GM12878 (cell line): ENCODE results near the gene DCST1. TPM values are rescaled to one million over a fixed set of nuclear protein-coding genes. Genes with fewer than 3 reads are reported as not detected.

Experiments used
- ATAC-seq: fragments of 200-7000 bp; cut with Tn5 transposase; 3 replicates; pipeline ENCODE4 v1.9.1; 2020; ENCODE audit warnings: mild to moderate bottlenecking, moderate library complexity
- BruUV-seq: library from RNA; stranded (reverse); fragments of 400-500 nt; replicated peaks from 2 replicates; lab custom pipeline; 2021; lab: Mats Ljungman, UMichigan
- CTCF ChIA-PET: fragments of 300-600 bp; sonication (Branson Sonifier 250); formaldehyde crosslinking; extraction: SDS; loops from one replicate; lab custom pipeline; 2021; ENCODE audit warnings: inconsistent platforms; lab: Yijun Ruan, JAX
- POLR2A ChIA-PET: fragments of 350-600 bp; formaldehyde crosslinking; extraction: SDS; loops from one replicate; lab custom pipeline; 2021; ENCODE audit warnings: inconsistent platforms; lab: Charles Lee
- RAD21 ChIA-PET: fragments of 300-600 bp; sonication (Branson Sonifier 250); formaldehyde crosslinking; loops from one replicate; lab custom pipeline; 2023; ENCODE audit warnings: antibody characterized with exemption; ENCODE audit not compliant: unreplicated experiment; lab: Charles Lee
- SMC1A ChIA-PET: fragments of 300-600 bp; sonication (Branson Sonifier 250); formaldehyde crosslinking; loops from one replicate; lab custom pipeline; 2023; ENCODE audit not compliant: unreplicated experiment, uncharacterized antibody; lab: Charles Lee
- DNase-seq: peaks from one replicate; pipeline ENCODE4 v3.0.0-alpha.2; 2011; ENCODE audit warnings: low read depth, low spot score
- FAIRE-seq: peaks from 3 replicates; lab custom pipeline; 2011; peaks lifted over from hg19 to GRCh38; lab: Jason Lieb, UNC
- H2AFZ ChIP-seq: 2 replicates; pipeline ENCODE4 v1.6.0; 2011; ENCODE audit warnings: low read depth, low read length, control low read depth; ENCODE audit not compliant: control insufficient read depth
- H3K27ac ChIP-seq: 2 replicates; pipeline ENCODE4 v1.5.1; 2011; ENCODE audit warnings: control low read depth; ENCODE audit not compliant: control insufficient read depth, insufficient read depth
- H3K27me3 ChIP-seq, 2 experiments: replicated peaks in 1 of 2; 2 replicates each; pipeline versions ENCODE4 v1.6.0 to v1.6.1; 2011; ENCODE audit warnings: low read length in 1 of 2; ENCODE audit not compliant: control insufficient read depth in 2 of 2, insufficient read depth in 2 of 2
- H3K36me3 ChIP-seq, 2 experiments: 2 replicates each; pipeline ENCODE4 v1.5.1; 2011; ENCODE audit warnings: low read length in 1 of 2; ENCODE audit not compliant: control insufficient read depth in 2 of 2, insufficient read depth in 2 of 2
- H3K4me1 ChIP-seq: 2 replicates; pipeline ENCODE4 v1.6.1; 2011; ENCODE audit warnings: mild to moderate bottlenecking, low read length, moderate library complexity, mixed read lengths; ENCODE audit not compliant: control insufficient read depth, insufficient read depth
- H3K4me2 ChIP-seq: 2 replicates; pipeline ENCODE4 v1.6.0; 2011; ENCODE audit warnings: control low read depth; ENCODE audit not compliant: control insufficient read depth, insufficient read depth
- H3K4me3 ChIP-seq: fragments of 200-600 bp; sonication (generic); 2 replicates; pipeline ENCODE4 v1.5.1; 2016
- H3K79me2 ChIP-seq: 2 replicates; pipeline ENCODE4 v1.6.0; 2011; ENCODE audit warnings: low read length; ENCODE audit not compliant: control insufficient read depth, insufficient read depth
- H3K9ac ChIP-seq: 2 replicates; pipeline ENCODE4 v1.8.0; 2011; ENCODE audit warnings: low read length, control low read depth, mixed read lengths; ENCODE audit not compliant: control insufficient read depth, insufficient read depth
- H3K9me3 ChIP-seq: replicated peaks from 3 replicates; pipeline ENCODE4 v1.5.1; 2011; ENCODE audit warnings: mild to moderate bottlenecking, low read length; ENCODE audit not compliant: control insufficient read depth, insufficient read depth
- H4K20me1 ChIP-seq: 2 replicates; pipeline ENCODE4 v1.6.0; 2011; ENCODE audit not compliant: control insufficient read depth, insufficient read depth
- BCL11A ChIP-seq: IDR thresholded peaks from 2 replicates; pipeline ENCODE4 v1.6.1; 2011; ENCODE audit warnings: low read depth, low read length
- BCLAF1 ChIP-seq: fragments of 450-650 bp; IDR thresholded peaks from 2 replicates; pipeline ENCODE4 v1.6.1; 2017; ENCODE audit warnings: antibody characterized with exemption, mild to moderate bottlenecking, moderate library complexity
- CBFB ChIP-seq: IDR thresholded peaks from 2 replicates; pipeline ENCODE4 v1.6.1; 2016; ENCODE audit warnings: antibody characterized with exemption, low read depth
- DPF2 ChIP-seq: fragments of 450-650 bp; IDR thresholded peaks from 2 replicates; pipeline ENCODE4 v1.6.1; 2017; ENCODE audit warnings: mild to moderate bottlenecking
- EGR1 ChIP-seq, 2 experiments: IDR thresholded peaks; 1 replicate in 1 of 2; 2 replicates in 1 of 2; pipeline ENCODE4 v1.6.1; 2011 to 2012; ENCODE audit warnings: low read depth in 2 of 2, low read length in 2 of 2, borderline replicate concordance in 1 of 2, mild to moderate bottlenecking in 1 of 2, moderate library complexity in 1 of 2
- ESRRA ChIP-seq: IDR thresholded peaks from 2 replicates; pipeline ENCODE4 v1.6.1; 2012; ENCODE audit warnings: mild to moderate bottlenecking, low read length, improper control_type of control experiment
- FOXK2 ChIP-seq: fragments of 450-650 bp; IDR thresholded peaks from 2 replicates; pipeline ENCODE4 v1.6.1; 2017; ENCODE audit warnings: mild to moderate bottlenecking, moderate library complexity
- HDGF ChIP-seq: fragments of 450-650 bp; IDR thresholded peaks from 2 replicates; pipeline ENCODE4 v1.6.1; 2016; ENCODE audit warnings: antibody characterized with exemption
- IRF4 ChIP-seq: IDR thresholded peaks from 2 replicates; pipeline ENCODE4 v1.6.1; 2011; ENCODE audit warnings: low read depth, low read length
- MTA2 ChIP-seq: fragments of 450-650 bp; IDR thresholded peaks from 2 replicates; pipeline ENCODE4 v1.6.1; 2016; ENCODE audit warnings: low read depth, mild to moderate bottlenecking, moderate library complexity
- NR2F1 ChIP-seq: fragments of 450-650 bp; conservative IDR thresholded peaks from 2 replicates; pipeline ENCODE4 v1.6.1; 2017; ENCODE audit warnings: mild to moderate bottlenecking
- POLR2AphosphoS2 ChIP-seq: IDR thresholded peaks from 2 replicates; pipeline ENCODE4 v1.6.1; 2011; ENCODE audit warnings: low read depth, mild to moderate bottlenecking, low read length, improper control_type of control experiment, moderate library complexity
- RAD21 ChIP-seq: IDR thresholded peaks from 2 replicates; pipeline ENCODE4 v1.6.1; 2011; ENCODE audit warnings: mild to moderate bottlenecking, low read depth, low read length, moderate library complexity; ENCODE audit not compliant: insufficient read depth
- RELB ChIP-seq: fragments of 450-650 bp; IDR thresholded peaks from 2 replicates; pipeline ENCODE4 v1.6.1; 2017; ENCODE audit warnings: low read depth, mild to moderate bottlenecking, moderate library complexity
- RUNX3 ChIP-seq: IDR thresholded peaks from 2 replicates; pipeline ENCODE4 v1.6.1; 2012; ENCODE audit warnings: low read length, inconsistent platforms
- SMARCA5 ChIP-seq: fragments of 450-650 bp; IDR thresholded peaks from 2 replicates; pipeline ENCODE4 v1.6.1; 2017; ENCODE audit warnings: mild to moderate bottlenecking
- SMC3 ChIP-seq: IDR thresholded peaks from 2 replicates; pipeline ENCODE4 v1.6.1; 2011; ENCODE audit warnings: low read length, improper control_type of control experiment, borderline replicate concordance
- SPI1 ChIP-seq: IDR thresholded peaks from 2 replicates; pipeline ENCODE4 v1.6.1; 2011; ENCODE audit warnings: low read depth, mild to moderate bottlenecking, low read length, moderate library complexity, borderline replicate concordance; ENCODE audit not compliant: insufficient read depth
- WGBS: methylation state at CpG from one replicate; pipeline ENCODE4 v1.1.6; 2016; ENCODE audit warnings: low lambda C conversion rate; ENCODE audit not compliant: insufficient replicate concordance, insufficient coverage; ENCODE audit errors: missing lambda C conversion rate; 5-methylcytosine and 5-hydroxymethylcytosine counted together
- in situ Hi-C: fragments of 300-500 bp; cut with MboI; formaldehyde crosslinking; loops from 9 replicates; pipeline ENCODE4 v1.14.3; 2018; ENCODE audit warnings: mixed read lengths
- intact Hi-C: fragments of 100-400 bp; cut with micrococcal nuclease; formaldehyde crosslinking; loops from one replicate; pipeline ENCODE4 v1.14.2; 2022; ENCODE audit not compliant: unreplicated experiment
- polyA plus RNA-seq, 11 experiments: library from polyadenylated mRNA; depleted of rRNA in 4 of 11; unstranded in 6 of 11; stranded (reverse) in 5 of 11; fragments of >200 nt; fragmentation: Nextera tagmentation in 4 of 11; fragmentation: Illumina TruSeq in 1 of 11; extraction: Ambion mirVana in 4 of 11; extraction: Trizol in 1 of 11; gene quantifications; 1 replicate in 1 of 11; 2 replicates in 10 of 11; pipeline versions ENCODE4 v1.2.1 to v1.2.3, GENCODE V29; 2011 to 2016; ENCODE audit warnings: inconsistent platforms in 2 of 11, missing spikeins in 2 of 11, low read depth in 1 of 11
- total RNA-seq, 4 experiments: library from RNA; depleted of rRNA in 3 of 4; stranded (reverse); fragments of >200 nt in 3 of 4; fragmentation: Illumina TruSeq in 1 of 4; extraction: Trizol in 1 of 4; gene quantifications; 2 replicates each; pipeline versions ENCODE4 v1.2.1 to v1.2.3, GENCODE V29; 2013 to 2021

Gene DCST1
- total and polyA plus RNA-seq, 10 of the 15 experiments (the other 5 are each of a cell fraction or from before 2014, with no cell fraction given), result not detected

GRCh38 chr1:155061381-155062150, 27.9 kb downstream of the DCST1 start:
- H3K4me1 ChIP-seq, result peaks cover 16% of the 10 kb centered on the region
- H3K9me3 ChIP-seq, result no peaks in the 10 kb centered on the region
- FAIRE-seq (peak; percentile 99), DNase-seq (peak; percentile 96), ATAC-seq (peak; percentile 71)
- H3K27me3 ChIP-seq, result no peaks in the 10 kb centered on the region
- peak overlapping the region; percentile 79 for H2AFZ ChIP-seq
- ChIA-PET CTCF (interaction anchor here (0.5 to 15.5 kb wide), 52 partner anchors 9 to 582 kb away, joined by 3 to 195 read pairs (median 4); partner anchors contain the start of genes ADAM15, CKS1B, EFNA3 and FLAD1), RAD21 (interaction anchor here (0.5 to 2.7 kb wide), 20 partner anchors 10 to 581 kb away, joined by 3 to 22 read pairs (median 4); partner anchors contain the start of genes ADAM15, FLAD1, KRTCAP2 and PBXIP1), POLR2A (interaction anchor here (0.7 to 1.3 kb wide), 3 partner anchors 13 to 125 kb away, joined by 3 read pairs; partner anchors contain the start of gene PMVK), SMC1A (interaction anchor here (0.6 to 3.5 kb wide), 22 partner anchors 8 to 502 kb away, joined by 3 to 15 read pairs (median 4); partner anchors contain the start of genes ADAM15, FLAD1 and PBXIP1)
- H3K36me3 ChIP-seq, result no peaks in the 10 kb centered on the region
- no peaks in the 10 kb centered on the region for H3K79me2 ChIP-seq
- BruUV-seq, result no TSS peak
- no peak overlapping the region; the same call in 1 of the 2 replicates for H3K4me3 ChIP-seq
- in situ Hi-C loops, result loop anchor here (5.0 kb wide), 1 partner anchor 499 kb away; no protein-coding TSS in a partner anchor
- no peak overlapping the region for H3K27ac ChIP-seq
- no peaks in the 10 kb centered on the region for H4K20me1 ChIP-seq
- H3K9ac ChIP-seq, result no peak overlapping the region
- WGBS, result 21% methylated on average over 20 of the region's 21 CpGs
- H3K4me2 ChIP-seq, result peak overlapping the region; percentile 69
- intact Hi-C loops, result loop anchor here (1.0 to 5.0 kb wide), 6 partner anchors 16 to 503 kb away; partner anchors contain the start of genes CKS1B, SHC1 and UBE2Q1
- peak; percentile 51; the same call in 1 of the 2 replicates for TF ChIP-seq POLR2AphosphoS2
- TF ChIP-seq BCL11A, result 0 out of 2 replicates have a peak, but pooled peaks have one; percentile 14
- peak; percentile 59; the same call in 1 of the 2 replicates for TF ChIP-seq IRF4
- TF ChIP-seq SMARCA5, result peak; percentile 37; the same call in 1 of the 2 replicates
- peak; percentile 14; the same call in 1 of the 2 replicates for TF ChIP-seq RELB
- peak; percentile 58; the same call in 1 of the 2 replicates for TF ChIP-seq HDGF
- peak; percentile 10; the same call in 1 of the 2 replicates for TF ChIP-seq SPI1
- TF ChIP-seq BCLAF1, result no peak
- 0 out of 2 replicates have a peak, but pooled peaks have one; percentile 12 for TF ChIP-seq MTA2
- peak; percentile 51 for TF ChIP-seq FOXK2
- TF ChIP-seq EGR1 (IDR thresholded peaks at IDR 0.05; ENCODE audit: borderline replicate concordance in 1 of 2, low read depth in 2 of 2, low read length in 2 of 2), result 0 out of 3 replicates have a peak, but pooled peaks of 1 of the 2 experiments have one; percentile 3
- peak; percentile 88 for TF ChIP-seq NR2F1
- peak; percentile 95 for TF ChIP-seq RUNX3
- peak; percentile 39; the same call in 1 of the 2 replicates for TF ChIP-seq DPF2
- peak; percentile 95 for TF ChIP-seq RAD21
- peak; percentile 95 for TF ChIP-seq SMC3
- TF ChIP-seq ESRRA, result peak; percentile 47; the same call in 1 of the 2 replicates
- peak; percentile 83; the same call in 1 of the 2 replicates for TF ChIP-seq CBFB
